GM19099 (cell line): ENCODE results near the gene CUL2.

Source experiments
- POLR2A ChIP-seq: IDR thresholded peaks from 3 replicates; pipeline ENCODE4 v1.6.1; 2011; ENCODE audit warnings: low read depth; ENCODE audit not compliant: insufficient read length; ENCODE audit errors: extremely low read depth

Gene CUL2

GRCh38 chr10:34979938-34980337 lies 110.2 kb downstream of the CUL2 start:
- TF ChIP-seq POLR2A = no peak

GRCh38 chr10:34978080-34978479 lies 112.1 kb downstream of the CUL2 start:
- TF ChIP-seq POLR2A = no peak

GRCh38 chr10:34969171-34969570 lies 121.0 kb downstream of the CUL2 start:
- TF ChIP-seq POLR2A = no peak

- TF ChIP-seq POLR2A = no peak
Observed at GRCh38 chr10:34967335-34967880, 122.7 kb downstream of the CUL2 start.

- no peak for TF ChIP-seq POLR2A
Observed at GRCh38 chr10:34966451-34966850, 123.7 kb downstream of the CUL2 start.

GRCh38 chr10:34966040-34966439 lies 124.1 kb downstream of the CUL2 start:
- no peak for TF ChIP-seq POLR2A

- no peak for TF ChIP-seq POLR2A
Observed at GRCh38 chr10:34964166-34964800, 125.9 kb downstream of the CUL2 start.

- no peak for TF ChIP-seq POLR2A
Observed at GRCh38 chr10:34962866-34963265, 127.3 kb downstream of the CUL2 start.

- no peak for TF ChIP-seq POLR2A
Observed at GRCh38 chr10:34960983-34961382, 129.2 kb downstream of the CUL2 start.

- no peak for TF ChIP-seq POLR2A
Observed at GRCh38 chr10:34959786-34960185, 130.4 kb downstream of the CUL2 start.

GRCh38 chr10:34959321-34959720 lies 130.8 kb downstream of the CUL2 start:
- TF ChIP-seq POLR2A = no peak
